GM12891 (cell line): ENCODE results near the gene STK17A.

Experiments
- POLR2A ChIP-seq: IDR thresholded peaks from 2 replicates; pipeline ENCODE4 v1.6.1; 2011; ENCODE audit warnings: low read depth, low read length, control low read depth
- POLR2AphosphoS5 ChIP-seq: IDR thresholded peaks from 2 replicates; pipeline ENCODE4 v1.6.1; 2011; ENCODE audit warnings: low read depth, low read length, control low read depth
- SPI1 ChIP-seq: IDR thresholded peaks from 2 replicates; pipeline ENCODE4 v1.6.1; 2011; ENCODE audit warnings: low read depth, low read length, control low read depth
- TAF1 ChIP-seq: IDR thresholded peaks from 2 replicates; pipeline ENCODE4 v1.6.1; 2011; ENCODE audit warnings: low read depth, low read length, control low read depth

- TF ChIP-seq POLR2AphosphoS5 = no peak
- 0 out of 2 replicates have a peak, but pooled peaks have one; percentile 31 for TF ChIP-seq POLR2A
- no peak for TF ChIP-seq SPI1
- TF ChIP-seq TAF1 = no peak
Measured at GRCh38 chr7:43585562-43585961, 2.7 kb downstream of the STK17A start.
